ENCODE results near the gene MYO5A.

- TF ChIP-seq ZNF626 (tag by site-specific recombination; IDR thresholded peaks at IDR 0.05) (no peak), CTCF (tag by site-specific recombination; IDR thresholded peaks at IDR 0.05) (no peak), ZNF423 (tag by site-specific recombination; IDR thresholded peaks at IDR 0.05) (no peak), ZNF629 (tag by site-specific recombination; IDR thresholded peaks at IDR 0.05) (no peak), ZBTB1 (tag by site-specific recombination; IDR thresholded peaks at IDR 0.05) (no peak), OSR2 (tag by site-specific recombination; IDR thresholded peaks at IDR 0.05) (no peak), ZNF677 (tag by site-specific recombination; IDR thresholded peaks at IDR 0.05) (no peak), ZNF549 (tag by site-specific recombination; IDR thresholded peaks at IDR 0.05) (no peak)
These were observed 110.7 kb downstream of the MYO5A start for GRCh38 chr15:52417957-52418356.

Data from HEK293 (cell line).